A673 (cell line): ENCODE measurements around the gene TOLLIP. TPM values are rescaled to one million over a fixed set of nuclear protein-coding genes. Genes with fewer than 3 reads are reported as not detected.
"Not testable (repeated sequence)": the region's sequence is repeated elsewhere in the genome, so short reads cannot be mapped to it uniquely, and the experiment has no call there.

Source experiments
- BruUV-seq: library from RNA; stranded (reverse); fragments of 400-500 nt; replicated peaks from 2 replicates; lab custom pipeline; 2021; lab: Mats Ljungman, UMichigan
- CTCF ChIA-PET: fragments of 300-600 bp; sonication (Branson Sonifier 250); formaldehyde crosslinking; loops from one replicate; lab custom pipeline; 2022; ENCODE audit warnings: antibody characterized with exemption; lab: Charles Lee
- POLR2A ChIA-PET: fragments of 300-600 bp; sonication (Branson Sonifier 250); formaldehyde crosslinking; loops from one replicate; lab custom pipeline; 2022; ENCODE audit warnings: antibody characterized with exemption; ENCODE audit not compliant: low non-redundant PET; lab: Charles Lee
- DNase-seq: peaks from one replicate; pipeline ENCODE4 v3.0.0-alpha.2; 2015; ENCODE audit warnings: low spot score
- H3K27ac ChIP-seq: fragments of 200-600 bp; sonication (generic); 2 replicates; pipeline ENCODE4 v1.5.1; 2016; ENCODE audit warnings: mixed run types, low read depth, mild to moderate bottlenecking, mixed read lengths, antibody characterized with exemption, low read length; ENCODE audit not compliant: poor library complexity, severe bottlenecking
- H3K27me3 ChIP-seq: fragments of 200-600 bp; sonication (generic); replicated peaks from 2 replicates; pipeline ENCODE4 v1.6.1; 2017; ENCODE audit warnings: mixed run types, low read depth, mild to moderate bottlenecking, mixed read lengths, antibody characterized with exemption, low read length; ENCODE audit not compliant: insufficient read depth, poor library complexity
- H3K36me3 ChIP-seq: fragments of 200-600 bp; sonication (generic); 2 replicates; pipeline ENCODE4 v1.6.1; 2016; ENCODE audit warnings: mixed run types, mild to moderate bottlenecking, mixed read lengths, antibody characterized with exemption, low read length; ENCODE audit not compliant: insufficient read depth, poor library complexity, severe bottlenecking
- H3K4me1 ChIP-seq: fragments of 200-600 bp; sonication (generic); 2 replicates; pipeline ENCODE4 v1.6.1; 2017; ENCODE audit warnings: mixed run types, mild to moderate bottlenecking, mixed read lengths, antibody characterized with exemption, low read length; ENCODE audit not compliant: insufficient read depth, poor library complexity, severe bottlenecking
- H3K4me3 ChIP-seq: fragments of 200-600 bp; sonication (generic); 2 replicates; pipeline ENCODE4 v1.5.1; 2016; ENCODE audit warnings: low read depth, mixed run types, mild to moderate bottlenecking, mixed read lengths, low read length; ENCODE audit not compliant: poor library complexity, severe bottlenecking
- H3K9me3 ChIP-seq: fragments of 200-600 bp; sonication (generic); 2 replicates; pipeline ENCODE4 v1.6.1; 2016; ENCODE audit warnings: mixed run types, low read depth, mild to moderate bottlenecking, mixed read lengths, antibody characterized with exemption, low read length; ENCODE audit not compliant: poor library complexity, severe bottlenecking
- CTCF ChIP-seq: fragments of 300-800, 200-600 bp; sonication (generic); conservative IDR thresholded peaks from 2 replicates; pipeline ENCODE4 v1.5.1; 2017; ENCODE audit warnings: low read depth, mild to moderate bottlenecking, antibody characterized with exemption, low read length, moderate library complexity, mixed read lengths
- EZH2 ChIP-seq: fragments of 200-600 bp; sonication (generic); IDR thresholded peaks from 2 replicates; pipeline ENCODE4 v1.6.1; 2017; ENCODE audit warnings: borderline replicate concordance, low read depth, mild to moderate bottlenecking, mixed read lengths, antibody characterized with exemption, low read length; ENCODE audit not compliant: poor library complexity, severe bottlenecking
- intact Hi-C: fragments of 100-400 bp; cut with micrococcal nuclease; formaldehyde crosslinking; loops from one replicate; pipeline ENCODE4 v1.10.0; 2022; ENCODE audit not compliant: unreplicated experiment
- total RNA-seq: library from RNA; stranded (reverse); gene quantifications from 2 replicates; pipeline ENCODE4 v1.2.3, GENCODE V29; 2021

Gene TOLLIP
- total RNA-seq, 1 experiment from 2014 or later, result 32.5 TPM

- H3K4me1 ChIP-seq, result peaks cover 14% of the 10 kb centered on the region
- no peaks in the 10 kb centered on the region for H3K9me3 ChIP-seq
- no peak for DNase-seq
- ChIA-PET CTCF (no interaction called here), POLR2A (no interaction called here)
- no peaks in the 10 kb centered on the region for H3K36me3 ChIP-seq
- no peak for TF ChIP-seq CTCF
- TF ChIP-seq EZH2, result no peak
- H3K27ac ChIP-seq, result no peak overlapping the region
- H3K4me3 ChIP-seq, result no peak overlapping the region
- intact Hi-C loops, result no loop called here
- no peaks in the 10 kb centered on the region for H3K27me3 ChIP-seq
- no TSS peak for BruUV-seq
Observed at GRCh38 chr11:1267441-1268100, 41.9 kb downstream of the TOLLIP start.

- H3K4me3 ChIP-seq, H3K27ac ChIP-seq, H3K36me3 ChIP-seq, H3K9me3 ChIP-seq, intact Hi-C loops, POLR2A ChIA-PET, BruUV-seq, H3K27me3 ChIP-seq, DNase-seq, CTCF ChIA-PET: not testable (repeated sequence)
- H3K4me1 ChIP-seq, result peaks cover 13% of the 10 kb centered on the region
Observed at GRCh38 chr11:1266976-1267375, 42.5 kb downstream of the TOLLIP start.

GRCh38 chr11:1265480-1265879, 44.0 kb downstream of the TOLLIP start:
- POLR2A ChIA-PET, H3K27ac ChIP-seq, BruUV-seq, intact Hi-C loops, H3K27me3 ChIP-seq, H3K4me3 ChIP-seq, H3K4me1 ChIP-seq, H3K36me3 ChIP-seq, CTCF ChIA-PET, DNase-seq, H3K9me3 ChIP-seq: not testable (repeated sequence)

DNA sequence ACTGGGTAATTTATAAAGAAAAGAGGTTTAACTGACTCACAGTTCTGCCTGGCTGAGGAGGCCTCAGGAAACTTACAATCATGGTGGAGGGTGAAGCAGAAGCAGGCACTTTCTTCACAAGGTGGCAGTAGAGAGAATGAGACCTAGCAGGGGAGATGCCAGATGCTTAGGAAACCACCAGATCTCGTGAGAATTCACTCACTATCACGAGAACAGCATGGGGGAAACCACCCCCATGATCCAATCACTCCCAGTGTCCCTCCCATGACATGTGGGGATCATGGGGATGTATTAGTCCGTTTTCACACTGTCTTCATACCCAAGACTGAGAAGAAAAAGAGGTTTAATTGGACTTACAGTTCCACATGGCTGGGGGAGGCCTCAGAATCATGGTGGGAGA, 45.0 kb downstream of the TOLLIP start:
- intact Hi-C loops, CTCF ChIA-PET, POLR2A ChIA-PET, H3K36me3 ChIP-seq, H3K27me3 ChIP-seq, H3K27ac ChIP-seq, H3K4me1 ChIP-seq, H3K4me3 ChIP-seq, BruUV-seq, H3K9me3 ChIP-seq: not testable (repeated sequence)
- peak; percentile 41; the same call in 1 of the 2 replicates for TF ChIP-seq CTCF
- peak; percentile 63 for DNase-seq
